ENCODE measurements around the gene MINDY4B. TPM values are rescaled to one million over a fixed set of nuclear protein-coding genes. Genes with fewer than 3 reads are reported as not detected.

Gene MINDY4B
- total RNA-seq, 1 donor from 2014 or later = not detected

DNA sequence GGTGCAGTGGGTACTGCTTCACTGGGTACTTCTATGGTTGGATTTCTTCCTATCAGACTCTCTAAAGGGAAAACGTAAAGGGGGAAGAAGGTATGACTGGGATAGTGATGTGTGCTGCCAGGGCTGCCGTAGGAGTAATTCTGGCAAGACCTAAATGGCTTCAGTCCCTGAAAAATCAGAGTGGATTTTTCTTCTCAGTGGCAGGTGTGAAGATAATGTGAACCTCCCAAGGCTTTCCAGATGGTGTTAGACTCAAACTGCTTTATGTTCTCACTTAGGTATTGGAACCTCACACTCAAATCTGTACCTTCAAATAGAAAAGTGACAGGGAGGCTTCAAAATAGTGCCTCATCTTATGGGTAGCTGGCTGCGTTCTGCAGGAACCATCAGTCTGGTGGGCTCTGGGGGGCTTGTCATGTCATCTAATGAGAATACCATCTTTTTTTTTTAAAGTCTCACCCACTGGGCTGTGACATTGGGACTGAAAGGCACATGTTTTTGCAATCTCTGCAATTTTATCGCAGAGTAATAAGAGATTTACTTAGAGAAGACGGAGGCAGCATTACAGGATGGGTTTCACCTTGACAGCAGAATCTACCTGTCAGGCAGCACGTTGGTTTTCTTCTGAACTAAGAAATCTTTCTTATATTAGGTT is 28.5 kb downstream of the MINDY4B start:
- DNase-seq (ENCODE audit: low spot score in 2 of 2) = no peak
- Histone ChIP-seq H3K9me3 (no peaks in the 10 kb centered on the region), H3K4me3 (no peak overlapping the region), H3K36me3 (no peaks in the 10 kb centered on the region), H3K4me1 (no peaks in the 10 kb centered on the region), H3K27me3 (no peaks in the 10 kb centered on the region), H3K27ac (no peak overlapping the region)
- TF ChIP-seq, protein P1, sequence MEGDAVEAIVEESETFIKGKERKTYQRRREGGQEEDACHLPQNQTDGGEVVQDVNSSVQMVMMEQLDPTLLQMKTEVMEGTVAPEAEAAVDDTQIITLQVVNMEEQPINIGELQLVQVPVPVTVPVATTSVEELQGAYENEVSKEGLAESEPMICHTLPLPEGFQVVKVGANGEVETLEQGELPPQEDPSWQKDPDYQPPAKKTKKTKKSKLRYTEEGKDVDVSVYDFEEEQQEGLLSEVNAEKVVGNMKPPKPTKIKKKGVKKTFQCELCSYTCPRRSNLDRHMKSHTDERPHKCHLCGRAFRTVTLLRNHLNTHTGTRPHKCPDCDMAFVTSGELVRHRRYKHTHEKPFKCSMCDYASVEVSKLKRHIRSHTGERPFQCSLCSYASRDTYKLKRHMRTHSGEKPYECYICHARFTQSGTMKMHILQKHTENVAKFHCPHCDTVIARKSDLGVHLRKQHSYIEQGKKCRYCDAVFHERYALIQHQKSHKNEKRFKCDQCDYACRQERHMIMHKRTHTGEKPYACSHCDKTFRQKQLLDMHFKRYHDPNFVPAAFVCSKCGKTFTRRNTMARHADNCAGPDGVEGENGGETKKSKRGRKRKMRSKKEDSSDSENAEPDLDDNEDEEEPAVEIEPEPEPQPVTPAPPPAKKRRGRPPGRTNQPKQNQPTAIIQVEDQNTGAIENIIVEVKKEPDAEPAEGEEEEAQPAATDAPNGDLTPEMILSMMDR (IDR thresholded peaks at IDR 0.05) = no peak
- intact Hi-C loops (cut with DNase I) = loop anchor here (10.0 kb wide), 1 partner anchor 268 kb away; no protein-coding TSS in a partner anchor

GRCh38 chr3:150875548-150875947 is 29.7 kb downstream of the MINDY4B start:
- H3K4me1 ChIP-seq = no peaks in the 10 kb centered on the region
- H3K27ac ChIP-seq = no peak overlapping the region
- TF ChIP-seq, protein P1 (IDR thresholded peaks at IDR 0.05) = no peak
- H3K36me3 ChIP-seq = no peaks in the 10 kb centered on the region
- no peaks in the 10 kb centered on the region for H3K27me3 ChIP-seq
- DNase-seq (ENCODE audit: low spot score in 2 of 2) = no peak
- H3K9me3 ChIP-seq = no peaks in the 10 kb centered on the region
- no peak overlapping the region for H3K4me3 ChIP-seq
- intact Hi-C loops (cut with DNase I) = loop anchor here (10.0 kb wide), 1 partner anchor 269 kb away; no protein-coding TSS in a partner anchor

- intact Hi-C loops (cut with DNase I) = loop anchor here (10.0 kb wide), 1 partner anchor 270 kb away; no protein-coding TSS in a partner anchor
- H3K27ac ChIP-seq = no peak overlapping the region
- TF ChIP-seq, protein P1 (IDR thresholded peaks at IDR 0.05) = no peak
- H3K4me3 ChIP-seq = no peak overlapping the region
- no peaks in the 10 kb centered on the region for H3K4me1 ChIP-seq
- no peaks in the 10 kb centered on the region for H3K9me3 ChIP-seq
- DNase-seq (ENCODE audit: low spot score in 2 of 2) = no peak
- no peaks in the 10 kb centered on the region for H3K27me3 ChIP-seq
- H3K36me3 ChIP-seq = no peaks in the 10 kb centered on the region
Measured at GRCh38 chr3:150874666-150875219, 30.5 kb downstream of the MINDY4B start.

GRCh38 chr3:150871192-150871591 is 34.0 kb downstream of the MINDY4B start:
- intact Hi-C loops (cut with DNase I) = loop anchor here (10.0 kb wide), 1 partner anchor 274 kb away; no protein-coding TSS in a partner anchor
- H3K9me3 ChIP-seq = no peaks in the 10 kb centered on the region
- no peaks in the 10 kb centered on the region for H3K27me3 ChIP-seq
- H3K36me3 ChIP-seq = no peaks in the 10 kb centered on the region
- DNase-seq (ENCODE audit: low spot score in 2 of 2) = no peak
- H3K4me3 ChIP-seq = no peak overlapping the region
- TF ChIP-seq, protein P1 (IDR thresholded peaks at IDR 0.05) = no peak
- no peak overlapping the region for H3K27ac ChIP-seq
- H3K4me1 ChIP-seq = no peaks in the 10 kb centered on the region

GRCh38 chr3:150870406-150870805 is 34.8 kb downstream of the MINDY4B start:
- no peaks in the 10 kb centered on the region for H3K4me1 ChIP-seq
- TF ChIP-seq, protein P1 (IDR thresholded peaks at IDR 0.05) = no peak
- no peaks in the 10 kb centered on the region for H3K9me3 ChIP-seq
- H3K27me3 ChIP-seq = no peaks in the 10 kb centered on the region
- DNase-seq (ENCODE audit: low spot score in 2 of 2) = no peak
- intact Hi-C loops (cut with DNase I) = loop anchor here (10.0 kb wide), 1 partner anchor 274 kb away; no protein-coding TSS in a partner anchor
- no peak overlapping the region for H3K4me3 ChIP-seq
- no peaks in the 10 kb centered on the region for H3K36me3 ChIP-seq
- no peak overlapping the region for H3K27ac ChIP-seq
